Ectodermal cell (in vitro differentiated cells): ENCODE results near the gene TGFBR3.

ENCODE experiments used
- H3K27ac ChIP-seq: 2 replicates; pipeline ENCODE4 v1.7.0; 2013; ENCODE audit warnings: mild to moderate bottlenecking, low read depth, low read length; ENCODE audit not compliant: insufficient read depth, poor library complexity, severe bottlenecking
- H3K27me3 ChIP-seq: 2 replicates; pipeline ENCODE4 v1.7.0; 2013; ENCODE audit warnings: mild to moderate bottlenecking, low read length; ENCODE audit not compliant: insufficient read depth, control insufficient read depth, poor library complexity, severe bottlenecking
- H3K36me3 ChIP-seq: one replicate; pipeline ENCODE4 v1.7.0; 2013; ENCODE audit warnings: low read length; ENCODE audit not compliant: control insufficient read depth, insufficient read depth
- H3K4me1 ChIP-seq: one replicate; pipeline ENCODE4 v1.7.0; 2013; ENCODE audit warnings: low read length; ENCODE audit not compliant: control insufficient read depth, insufficient read depth
- H3K4me3 ChIP-seq: 2 replicates; pipeline ENCODE4 v1.7.0; 2013; ENCODE audit warnings: low read depth, low read length, control low read depth; ENCODE audit not compliant: insufficient read depth
- H3K9me3 ChIP-seq: 2 replicates; pipeline ENCODE4 v1.7.0; 2013; ENCODE audit warnings: mild to moderate bottlenecking, low read length, moderate library complexity; ENCODE audit not compliant: control insufficient read depth
- WGBS, 2 experiments: methylation state at CpG; one replicate each; pipeline ENCODE4 v1.1.7; 2013; ENCODE audit warnings: missing lambda C conversion rate in 2 of 2; 5-methylcytosine and 5-hydroxymethylcytosine counted together

The TGFBR3 gene

GRCh38 chr1:91707114-91707889, 178.6 kb downstream of the TGFBR3 start:
- Histone ChIP-seq H3K9me3 (no peaks in the 10 kb centered on the region), H3K27ac (no peak overlapping the region), H3K27me3 (no peaks in the 10 kb centered on the region), H3K4me1 (no peaks in the 10 kb centered on the region), H3K36me3 (no peaks in the 10 kb centered on the region), H3K4me3 (no peak overlapping the region)
- 94% methylated on average over 3 of the region's 3 CpGs for WGBS, 2 experiments

- H3K27ac ChIP-seq = no peak overlapping the region
- no peaks in the 10 kb centered on the region for H3K27me3 ChIP-seq
- no peaks in the 10 kb centered on the region for H3K36me3 ChIP-seq
- 56% methylated on average over 5 of the region's 5 CpGs for WGBS, 2 experiments
- H3K9me3 ChIP-seq = no peaks in the 10 kb centered on the region
- no peaks in the 10 kb centered on the region for H3K4me1 ChIP-seq
- H3K4me3 ChIP-seq = no peak overlapping the region
Measured at GRCh38 chr1:91706140-91706957, 179.6 kb downstream of the TGFBR3 start.

- no peaks in the 10 kb centered on the region for H3K9me3 ChIP-seq
- WGBS, 2 experiments = 95 to 100% methylated on average over 1 of the region's 1 CpG
- no peak overlapping the region for H3K27ac ChIP-seq
- H3K36me3 ChIP-seq = no peaks in the 10 kb centered on the region
- no peaks in the 10 kb centered on the region for H3K4me1 ChIP-seq
- no peak overlapping the region for H3K4me3 ChIP-seq
- H3K27me3 ChIP-seq = no peaks in the 10 kb centered on the region
Measured at GRCh38 chr1:91704746-91705145, 181.2 kb downstream of the TGFBR3 start.

- Histone ChIP-seq H3K9me3 (no peaks in the 10 kb centered on the region), H3K4me1 (no peaks in the 10 kb centered on the region), H3K27me3 (no peaks in the 10 kb centered on the region), H3K36me3 (no peaks in the 10 kb centered on the region), H3K27ac (no peak overlapping the region), H3K4me3 (no peak overlapping the region)
- WGBS, 2 experiments = 50 to 61% methylated on average over 2 to 4 of the region's 4 CpGs
Measured at GRCh38 chr1:91703095-91703494, 182.9 kb downstream of the TGFBR3 start.

- H3K36me3 ChIP-seq = no peaks in the 10 kb centered on the region
- peaks cover 3% of the 10 kb centered on the region for H3K4me1 ChIP-seq
- H3K27me3 ChIP-seq = no peaks in the 10 kb centered on the region
- no peaks in the 10 kb centered on the region for H3K9me3 ChIP-seq
- no peak overlapping the region for H3K27ac ChIP-seq
- H3K4me3 ChIP-seq = no peak overlapping the region
- WGBS, 2 experiments = 95 to 99% methylated on average over 4 of the region's 4 CpGs
Measured at GRCh38 chr1:91701472-91701869, 184.5 kb downstream of the TGFBR3 start.

- Histone ChIP-seq H3K27ac (no peak overlapping the region), H3K4me3 (no peak overlapping the region), H3K9me3 (no peaks in the 10 kb centered on the region), H3K36me3 (no peaks in the 10 kb centered on the region), H3K27me3 (no peaks in the 10 kb centered on the region), H3K4me1 (peaks cover 3% of the 10 kb centered on the region)
- 90 to 94% methylated on average over 7 to 8 of the region's 8 CpGs for WGBS, 2 experiments
Measured at GRCh38 chr1:91700771-91701471, 185.0 kb downstream of the TGFBR3 start.

GRCh38 chr1:91700332-91700731, 185.6 kb downstream of the TGFBR3 start:
- no peak overlapping the region for H3K4me3 ChIP-seq
- H3K36me3 ChIP-seq = no peaks in the 10 kb centered on the region
- H3K27me3 ChIP-seq = no peaks in the 10 kb centered on the region
- no peaks in the 10 kb centered on the region for H3K9me3 ChIP-seq
- WGBS, 2 experiments = 91 to 93% methylated on average over 2 of the region's 2 CpGs
- H3K4me1 ChIP-seq = peaks cover 3% of the 10 kb centered on the region
- no peak overlapping the region for H3K27ac ChIP-seq

GRCh38 chr1:91699339-91699974, 186.5 kb downstream of the TGFBR3 start:
- Histone ChIP-seq H3K4me3 (no peak overlapping the region), H3K27ac (no peak overlapping the region), H3K27me3 (no peaks in the 10 kb centered on the region), H3K36me3 (no peaks in the 10 kb centered on the region), H3K9me3 (no peaks in the 10 kb centered on the region), H3K4me1 (peaks cover 3% of the 10 kb centered on the region)
- WGBS, 2 experiments = 80 to 87% methylated on average over 3 to 4 of the region's 4 CpGs

GRCh38 chr1:91697861-91698260, 188.1 kb downstream of the TGFBR3 start:
- no peaks in the 10 kb centered on the region for H3K36me3 ChIP-seq
- WGBS, 2 experiments = 96 to 100% methylated on average over 2 of the region's 2 CpGs
- H3K27me3 ChIP-seq = no peaks in the 10 kb centered on the region
- no peak overlapping the region for H3K27ac ChIP-seq
- H3K4me3 ChIP-seq = no peak overlapping the region
- peaks cover 3% of the 10 kb centered on the region for H3K4me1 ChIP-seq
- H3K9me3 ChIP-seq = no peaks in the 10 kb centered on the region
